HepG2 (cell line): ENCODE data around the gene ZBTB46. TPM values are rescaled to one million over a fixed set of nuclear protein-coding genes. Genes with fewer than 3 reads are reported as not detected.
A peak's percentile ranks its signal among the peaks of the same experiment; 100 is the strongest.

ENCODE experiments used
- AGO2 ChIP-seq: fragments of 200-400 bp; formaldehyde crosslinking; optimal IDR thresholded peaks from 2 replicates; pipeline ENCODE3; 2017; ENCODE audit warnings: mild to moderate bottlenecking, low read depth, low read length, moderate library complexity
- CBX2 ChIP-seq, 2 experiments: fragments of 200-600 bp in 1 of 2; sonication (generic); formaldehyde crosslinking in 1 of 2; IDR thresholded peaks; 2 replicates each; pipeline versions ENCODE4 v1.7.0 to v1.8.1; 2018 to 2022; ENCODE audit warnings: low read depth in 2 of 2, low read length in 1 of 2, mild to moderate bottlenecking in 1 of 2, missing genetic modification reagents in 1 of 2
- FOXO4 ChIP-seq: sonication (generic); formaldehyde crosslinking; conservative IDR thresholded peaks from 2 replicates; pipeline ENCODE4 v1.8.1; 2023; ENCODE audit warnings: missing genetic modification reagents
- GABPB1 ChIP-seq: IDR thresholded peaks from 2 replicates; pipeline ENCODE4 v1.6.1; 2016; ENCODE audit warnings: mild to moderate bottlenecking, missing genetic modification reagents, moderate library complexity, missing compliant biosample characterization
- GMEB2 ChIP-seq: IDR thresholded peaks from 2 replicates; pipeline ENCODE4 v1.6.1; 2016; ENCODE audit warnings: missing biosample characterization, missing genetic modification reagents, low read depth
- GPBP1L1 ChIP-seq: sonication (generic); formaldehyde crosslinking; IDR thresholded peaks from 2 replicates; pipeline ENCODE4 v1.5.0; 2020; ENCODE audit warnings: mild to moderate bottlenecking, missing genetic modification reagents
- JUNB ChIP-seq: sonication (generic); formaldehyde crosslinking; IDR thresholded peaks from 2 replicates; pipeline ENCODE4 v1.8.0; 2022; ENCODE audit warnings: missing genetic modification reagents, mild to moderate bottlenecking, borderline replicate concordance
- NCOA5 ChIP-seq: sonication (generic); formaldehyde crosslinking; IDR thresholded peaks from 2 replicates; pipeline ENCODE4 v1.4.0; 2020; ENCODE audit warnings: missing genetic modification reagents
- NFE2 ChIP-seq: sonication (generic); formaldehyde crosslinking; IDR thresholded peaks from 2 replicates; pipeline ENCODE4 v1.4.0; 2020; ENCODE audit warnings: missing genetic modification reagents
- PHF21A ChIP-seq: sonication (generic); formaldehyde crosslinking; IDR thresholded peaks from 2 replicates; pipeline ENCODE4 v1.5.0; 2020; ENCODE audit warnings: mild to moderate bottlenecking, missing genetic modification reagents
- RBFOX2 ChIP-seq: fragments of 200-400 bp; formaldehyde crosslinking; IDR thresholded peaks from 2 replicates; pipeline ENCODE4 v1.6.1; 2017; ENCODE audit warnings: low read depth, mild to moderate bottlenecking, low read length
- TERF1 ChIP-seq: sonication (generic); formaldehyde crosslinking; IDR thresholded peaks from 2 replicates; pipeline ENCODE4 v1.8.0; 2022; ENCODE audit warnings: mild to moderate bottlenecking, missing genetic modification reagents, moderate library complexity
- ZFP37 ChIP-seq: sonication (generic); formaldehyde crosslinking; IDR thresholded peaks from 2 replicates; pipeline ENCODE4 v1.4.0; 2020; ENCODE audit warnings: missing genetic modification reagents, borderline replicate concordance
- ZFP62 ChIP-seq: sonication (generic); formaldehyde crosslinking; IDR thresholded peaks from 2 replicates; pipeline ENCODE4 v1.4.0; 2020; ENCODE audit warnings: missing genetic modification reagents
- ZFX ChIP-seq: sonication (generic); formaldehyde crosslinking; IDR thresholded peaks from 2 replicates; pipeline ENCODE4 v1.4.0; 2020; ENCODE audit warnings: mild to moderate bottlenecking, low read depth, missing genetic modification reagents, moderate library complexity
- ZNF234 ChIP-seq: sonication (generic); formaldehyde crosslinking; conservative IDR thresholded peaks from 2 replicates; pipeline ENCODE4 v1.5.1; 2020; ENCODE audit warnings: mild to moderate bottlenecking, missing genetic modification reagents
- ZNF30 ChIP-seq: sonication (generic); formaldehyde crosslinking; IDR thresholded peaks from 2 replicates; pipeline ENCODE4 v1.5.0; 2020; ENCODE audit warnings: mild to moderate bottlenecking, missing genetic modification reagents
- ZNF331 ChIP-seq: sonication (generic); formaldehyde crosslinking; IDR thresholded peaks from 2 replicates; pipeline ENCODE4 v1.4.0; 2020; ENCODE audit warnings: missing genetic modification reagents
- ZNF446 ChIP-seq: sonication (generic); formaldehyde crosslinking; IDR thresholded peaks from 2 replicates; pipeline ENCODE4 v1.5.0; 2020; ENCODE audit warnings: mild to moderate bottlenecking, missing genetic modification reagents
- ZNF737 ChIP-seq: sonication (generic); formaldehyde crosslinking; IDR thresholded peaks from 2 replicates; pipeline ENCODE4 v1.5.0; 2020; ENCODE audit warnings: missing genetic modification reagents, mild to moderate bottlenecking, borderline replicate concordance
- ZNF83 ChIP-seq: sonication (generic); formaldehyde crosslinking; IDR thresholded peaks from 2 replicates; pipeline ENCODE4 v1.4.0; 2020; ENCODE audit warnings: missing genetic modification reagents, mild to moderate bottlenecking, borderline replicate concordance
- ZSCAN20 ChIP-seq: sonication (generic); formaldehyde crosslinking; IDR thresholded peaks from 2 replicates; pipeline ENCODE4 v1.4.0; 2020; ENCODE audit warnings: missing genetic modification reagents, mild to moderate bottlenecking, borderline replicate concordance
- ZSCAN21 ChIP-seq: sonication (generic); formaldehyde crosslinking; IDR thresholded peaks from 2 replicates; pipeline ENCODE4 v1.8.0; 2022; ENCODE audit warnings: mild to moderate bottlenecking, missing genetic modification reagents, moderate library complexity, borderline replicate concordance
- polyA plus RNA-seq, 8 experiments: library from polyadenylated mRNA; depleted of rRNA in 3 of 8; stranded (reverse) in 7 of 8; unstranded in 1 of 8; fragments of >200 nt; fragmentation: Illumina TruSeq in 4 of 8; extraction: Trizol in 4 of 8; gene quantifications; 2 replicates each; pipeline versions ENCODE4 v1.2.1 to v1.2.3, GENCODE V29; 2011 to 2016; ENCODE audit warnings: low read depth in 4 of 8, missing spikeins in 1 of 8, mixed read lengths in 1 of 8; ENCODE audit not compliant: insufficient read depth in 1 of 8
- total RNA-seq, 5 experiments: library from RNA; depleted of rRNA; stranded (reverse); fragments of >200 nt; fragmentation: Illumina TruSeq; extraction: Trizol; gene quantifications; 2 replicates each; pipeline ENCODE4 v1.2.3, GENCODE V29; 2016; ENCODE audit warnings: low read depth in 1 of 5

ZBTB46 gene
- total and polyA plus RNA-seq, 2 of the 13 experiments (the other 11 are each of a cell fraction or from before 2014, with no cell fraction given), result 1.6 to 13.5 TPM

GRCh38 chr20:63765082-63765873, 65.8 kb downstream of the ZBTB46 start (continued):
- TF ChIP-seq GMEB2 (CRISPR knock-in tag), result no peak
- TF ChIP-seq ZNF446 (CRISPR knock-in tag), result no peak
- TF ChIP-seq ZSCAN21, result peak; percentile 69; the same call in 1 of the 2 replicates
- no peak for TF ChIP-seq JUNB (CRISPR knock-in tag)
- TF ChIP-seq ZFP62, result no peak
- TF ChIP-seq FOXO4, result no peak
- TF ChIP-seq ZSCAN20 (CRISPR knock-in tag), result 0 out of 2 replicates have a peak, but pooled peaks have one; percentile 16
- TF ChIP-seq PHF21A (CRISPR knock-in tag), result peak; percentile 78; the same call in 1 of the 2 replicates
- TF ChIP-seq ZFX (CRISPR knock-in tag), result peak; percentile 60
- TF ChIP-seq ZNF234 (CRISPR knock-in tag), result no peak
- TF ChIP-seq ZNF737, result no peak
- 0 out of 2 replicates have a peak, but pooled peaks have one; percentile 61 for TF ChIP-seq ZNF83 (CRISPR knock-in tag)
- no peak for TF ChIP-seq ZNF30 (CRISPR knock-in tag)
- no peak for TF ChIP-seq NCOA5
- TF ChIP-seq GPBP1L1 (CRISPR knock-in tag), result no peak
- TF ChIP-seq ZNF331 (CRISPR knock-in tag), result peak; percentile 36; the same call in 1 of the 2 replicates
- no peak for TF ChIP-seq TERF1
- 0 out of 2 replicates have a peak, but pooled peaks have one; percentile 53 for TF ChIP-seq ZFP37 (CRISPR knock-in tag)
- no peak for TF ChIP-seq RBFOX2
- no peak for TF ChIP-seq CBX2 (IDR thresholded peaks at IDR 0.05; ENCODE audit: low read depth, low read length)
- no peak for TF ChIP-seq CBX2 (CRISPR knock-in tag; IDR thresholded peaks at IDR 0.05; ENCODE audit: low read depth)
- TF ChIP-seq NFE2, result no peak
- TF ChIP-seq AGO2, result no peak
- TF ChIP-seq GABPB1, result peak; percentile 36; the same call in 1 of the 2 replicates
